Right renal pelvis (tissue), 4 donors: ENCODE measurements around the gene MMP11. TPM values are rescaled to one million over a fixed set of nuclear protein-coding genes. Genes with fewer than 3 reads are reported as not detected.

Experiments
- DNase-seq, 4 donors: peaks; one replicate each; pipeline ENCODE4 v3.0.0-alpha.2; 2013; ENCODE audit warnings: low read depth in 4 of 4, low spot score in 3 of 4, missing footprints in 1 of 4
- polyA plus RNA-seq, 4 donors: library from polyadenylated mRNA; unstranded; fragments of 120-200 nt; gene quantifications; one replicate each; pipeline ENCODE4 v1.2.1, GENCODE V29; 2013; ENCODE audit not compliant: insufficient read length in 4 of 4

MMP11 gene
- polyA plus RNA-seq, 4 donors, result 12.1 to 25.4 (median 19.8) TPM

DNA sequence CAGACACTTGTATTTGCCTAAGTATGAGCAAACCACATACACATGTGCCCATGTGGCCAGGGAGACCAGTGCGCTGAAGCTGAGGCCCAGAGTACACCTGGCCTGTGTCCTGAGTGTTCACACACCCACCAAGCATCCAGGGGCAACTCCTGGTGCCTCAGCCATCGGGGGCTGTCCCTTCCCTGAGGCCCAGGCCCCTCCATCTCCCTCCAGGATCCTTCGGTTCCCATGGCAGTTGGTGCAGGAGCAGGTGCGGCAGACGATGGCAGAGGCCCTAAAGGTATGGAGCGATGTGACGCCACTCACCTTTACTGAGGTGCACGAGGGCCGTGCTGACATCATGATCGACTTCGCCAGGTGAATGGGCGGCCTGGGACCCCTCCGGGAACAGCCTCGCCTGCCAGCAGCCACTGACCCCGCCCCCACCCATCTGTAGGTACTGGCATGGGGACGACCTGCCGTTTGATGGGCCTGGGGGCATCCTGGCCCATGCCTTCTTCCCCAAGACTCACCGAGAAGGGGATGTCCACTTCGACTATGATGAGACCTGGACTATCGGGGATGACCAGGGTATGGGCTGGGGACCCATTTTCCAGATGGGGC is 7.6 kb downstream of the MMP11 start:
- DNase-seq, result no peak

DNA sequence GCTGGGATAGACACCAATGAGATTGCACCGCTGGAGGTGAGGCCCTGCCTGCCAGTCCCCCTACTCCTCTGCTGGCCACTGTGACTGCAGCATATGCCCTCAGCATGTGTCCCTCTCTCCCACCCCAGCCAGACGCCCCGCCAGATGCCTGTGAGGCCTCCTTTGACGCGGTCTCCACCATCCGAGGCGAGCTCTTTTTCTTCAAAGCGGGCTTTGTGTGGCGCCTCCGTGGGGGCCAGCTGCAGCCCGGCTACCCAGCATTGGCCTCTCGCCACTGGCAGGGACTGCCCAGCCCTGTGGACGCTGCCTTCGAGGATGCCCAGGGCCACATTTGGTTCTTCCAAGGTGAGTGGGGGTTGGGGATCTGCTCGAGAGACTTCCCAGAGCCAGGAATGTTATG is 8.4 kb downstream of the MMP11 start:
- no peak for DNase-seq

DNA sequence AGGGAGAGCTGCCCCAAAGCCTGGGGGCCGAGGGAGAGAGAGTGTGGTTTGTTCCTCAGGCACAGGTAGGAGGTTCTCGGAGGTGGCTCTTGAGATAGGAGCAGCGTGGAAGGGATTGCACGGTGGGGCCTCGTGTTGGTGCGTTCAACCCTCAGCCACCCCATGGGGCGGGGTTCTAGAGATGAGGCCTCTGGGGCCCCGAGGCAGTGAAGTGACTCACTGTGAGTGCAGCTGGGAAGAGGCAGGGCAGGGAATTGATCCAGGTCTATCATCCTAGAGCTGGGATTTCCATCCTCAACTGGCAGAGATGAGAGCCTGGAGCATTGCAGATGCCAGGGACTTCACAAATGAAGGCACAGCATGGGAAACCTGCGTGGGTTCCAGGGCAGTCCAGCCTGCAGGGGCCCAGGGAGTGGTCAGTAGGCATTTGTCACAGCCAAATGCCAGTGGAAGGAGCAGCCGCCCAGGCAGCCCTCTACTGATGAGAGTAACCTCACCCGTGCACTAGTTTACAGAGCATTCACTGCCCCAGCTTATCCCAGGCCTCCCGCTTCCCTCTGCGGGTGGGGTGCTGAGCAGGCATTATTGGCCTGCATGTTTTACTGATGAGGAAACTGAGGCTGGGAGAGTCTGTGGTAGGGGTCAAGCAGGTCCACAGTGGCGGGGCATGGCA is 9.0 kb downstream of the MMP11 start:
- DNase-seq, result no peak

DNA sequence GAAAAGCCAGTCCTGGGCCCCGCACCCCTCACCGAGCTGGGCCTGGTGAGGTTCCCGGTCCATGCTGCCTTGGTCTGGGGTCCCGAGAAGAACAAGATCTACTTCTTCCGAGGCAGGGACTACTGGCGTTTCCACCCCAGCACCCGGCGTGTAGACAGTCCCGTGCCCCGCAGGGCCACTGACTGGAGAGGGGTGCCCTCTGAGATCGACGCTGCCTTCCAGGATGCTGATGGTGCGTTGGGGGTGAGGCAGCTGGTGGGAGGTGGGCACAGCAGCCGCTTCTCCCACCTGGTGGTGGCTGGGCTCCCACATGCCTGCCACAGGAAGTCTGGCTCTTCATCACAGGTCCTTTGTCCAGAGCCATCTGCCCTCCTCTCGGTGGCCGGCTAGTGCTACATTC is 9.6 kb downstream of the MMP11 start:
- no peak for DNase-seq

DNA sequence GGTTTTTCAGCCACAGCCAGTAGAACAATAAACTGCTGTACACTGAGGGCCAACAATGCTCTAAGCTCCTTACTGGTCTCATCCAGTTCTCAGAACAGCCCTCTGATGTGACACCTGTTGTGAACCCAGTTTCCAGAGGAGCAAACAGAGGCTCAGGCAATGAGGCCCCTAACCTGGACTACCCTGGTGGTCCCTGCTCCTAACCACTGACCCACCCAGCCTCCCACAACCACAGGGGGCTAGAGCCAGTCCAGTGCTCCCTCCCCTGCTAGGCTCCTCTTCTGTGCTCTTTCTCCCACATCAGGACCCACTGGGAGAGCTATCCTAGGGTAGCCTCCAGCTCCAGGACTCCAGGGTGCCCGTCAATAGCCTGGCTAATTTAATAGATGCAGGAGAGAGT is 10.1 kb downstream of the MMP11 start:
- DNase-seq, result no peak

DNA sequence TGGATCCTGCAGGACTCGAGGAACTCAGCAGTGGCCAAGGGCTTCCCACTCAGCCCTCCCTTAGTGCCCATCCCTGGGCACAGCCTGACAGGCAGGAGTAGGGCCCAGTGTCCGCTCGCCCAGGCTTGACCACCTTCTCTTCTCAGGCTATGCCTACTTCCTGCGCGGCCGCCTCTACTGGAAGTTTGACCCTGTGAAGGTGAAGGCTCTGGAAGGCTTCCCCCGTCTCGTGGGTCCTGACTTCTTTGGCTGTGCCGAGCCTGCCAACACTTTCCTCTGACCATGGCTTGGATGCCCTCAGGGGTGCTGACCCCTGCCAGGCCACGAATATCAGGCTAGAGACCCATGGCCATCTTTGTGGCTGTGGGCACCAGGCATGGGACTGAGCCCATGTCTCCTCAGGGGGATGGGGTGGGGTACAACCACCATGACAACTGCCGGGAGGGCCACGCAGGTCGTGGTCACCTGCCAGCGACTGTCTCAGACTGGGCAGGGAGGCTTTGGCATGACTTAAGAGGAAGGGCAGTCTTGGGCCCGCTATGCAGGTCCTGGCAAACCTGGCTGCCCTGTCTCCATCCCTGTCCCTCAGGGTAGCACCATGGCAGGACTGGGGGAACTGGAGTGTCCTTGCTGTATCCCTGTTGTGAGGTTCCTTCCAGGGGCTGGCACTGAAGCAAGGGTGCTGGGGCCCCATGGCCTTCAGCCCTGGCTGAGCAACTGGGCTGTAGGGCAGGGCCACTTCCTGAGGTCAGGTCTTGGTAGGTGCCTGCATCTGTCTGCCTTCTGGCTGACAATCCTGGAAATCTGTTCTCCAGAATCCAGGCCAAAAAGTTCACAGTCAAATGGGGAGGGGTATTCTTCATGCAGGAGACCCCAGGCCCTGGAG is 10.9 kb downstream of the MMP11 start:
- DNase-seq, result no peak

DNA sequence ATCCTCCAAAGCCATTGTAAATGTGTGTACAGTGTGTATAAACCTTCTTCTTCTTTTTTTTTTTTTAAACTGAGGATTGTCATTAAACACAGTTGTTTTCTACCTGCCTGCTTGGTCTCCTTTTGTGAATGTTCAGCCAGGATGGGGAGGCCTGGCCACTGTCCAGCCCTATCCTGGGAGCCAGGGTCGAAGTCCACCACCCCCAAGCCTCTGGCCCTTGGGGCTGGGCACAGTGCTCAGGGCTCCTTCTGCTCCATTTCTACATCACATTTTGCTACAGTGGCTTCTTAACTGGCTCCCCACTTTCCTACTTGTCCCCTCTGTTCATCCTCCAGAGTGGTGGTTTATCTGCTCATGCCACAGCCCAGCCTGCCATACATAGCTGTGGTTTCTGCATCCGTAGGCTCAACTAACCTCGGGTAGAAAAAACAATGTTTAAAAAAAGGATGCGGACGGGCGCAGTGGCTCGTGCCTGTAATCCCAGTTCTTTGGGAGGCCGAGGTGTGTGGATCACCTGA is 11.6 kb downstream of the MMP11 start:
- no peak for DNase-seq

DNA sequence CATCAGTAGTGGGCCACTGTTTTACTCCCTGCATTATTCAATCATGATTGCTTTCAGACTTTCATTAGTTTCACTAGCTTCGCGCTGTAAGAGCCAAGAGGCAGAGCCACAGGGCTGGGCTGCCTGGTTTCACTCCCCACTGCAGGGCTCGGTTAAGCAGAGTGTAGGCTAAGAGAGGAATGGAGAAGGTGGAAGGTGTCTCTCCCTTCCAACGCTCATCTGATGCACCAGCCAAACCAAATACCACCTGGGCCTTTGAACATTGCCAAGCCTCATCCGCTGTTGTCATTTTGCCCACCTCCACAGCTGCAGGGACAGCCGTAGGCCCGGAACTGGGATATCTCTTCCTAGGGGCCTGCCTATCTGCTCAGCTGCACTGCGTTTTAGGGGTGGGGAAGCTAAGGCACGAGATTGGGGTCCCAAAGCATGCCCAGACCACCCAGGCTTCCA is 13.6 kb downstream of the MMP11 start:
- DNase-seq, result no peak

DNA sequence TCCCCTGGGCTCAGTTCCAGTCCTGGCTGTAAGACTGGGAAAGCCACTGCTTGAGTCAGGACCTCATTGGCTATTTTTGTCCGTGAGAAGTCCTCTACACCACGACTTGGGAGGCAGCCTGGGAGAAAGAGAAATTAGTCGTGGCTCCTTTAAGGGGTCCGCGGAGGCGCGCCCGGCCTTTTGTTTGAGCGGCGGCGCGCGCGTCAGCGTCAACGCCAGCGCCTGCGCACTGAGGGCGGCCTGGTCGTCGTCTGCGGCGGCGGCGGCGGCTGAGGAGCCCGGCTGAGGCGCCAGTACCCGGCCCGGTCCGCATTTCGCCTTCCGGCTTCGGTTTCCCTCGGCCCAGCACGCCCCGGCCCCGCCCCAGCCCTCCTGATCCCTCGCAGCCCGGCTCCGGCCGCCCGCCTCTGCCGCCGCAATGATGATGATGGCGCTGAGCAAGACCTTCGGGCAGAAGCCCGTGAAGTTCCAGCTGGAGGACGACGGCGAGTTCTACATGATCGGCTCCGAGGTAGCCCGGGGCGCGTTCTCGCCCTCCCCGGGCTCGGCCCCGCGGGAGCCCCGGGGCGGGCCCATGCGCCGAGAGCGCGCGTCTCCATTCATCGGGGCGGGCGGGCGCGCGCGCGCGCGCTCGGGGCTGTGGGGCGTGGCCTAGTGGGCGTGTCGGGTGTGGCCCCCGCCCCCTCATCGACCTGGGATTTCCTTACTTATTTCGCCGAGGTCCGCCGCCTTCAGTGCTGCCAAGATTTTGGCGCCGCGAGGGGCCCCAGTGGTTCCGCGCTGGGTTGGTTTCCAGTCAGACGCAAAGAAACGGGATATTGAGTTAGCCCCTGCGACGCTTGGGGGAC is 14.3 kb downstream of the MMP11 start, which contains the start of gene SMARCB1:
TSS of gene SMARCB1 (plus strand) at position 215 of the 848 bp plus-strand sequence. CDS start at position 419, 204 bp downstream.
- peak; percentile 82 to 86 (median 86) for DNase-seq

DNA sequence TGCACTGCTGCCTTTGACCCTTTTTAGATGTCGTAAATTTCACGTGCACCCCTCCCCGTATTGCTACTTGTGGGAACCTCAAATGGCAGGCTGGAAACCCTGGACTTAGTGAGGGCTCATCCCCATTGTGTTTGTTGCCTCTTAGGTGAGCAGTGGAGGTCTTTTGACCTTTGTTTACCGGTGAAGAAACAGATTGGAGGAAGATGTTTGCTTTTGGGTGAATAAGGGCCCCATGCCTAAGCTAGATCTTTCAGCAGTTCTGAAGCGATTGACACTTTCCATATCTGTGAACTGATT is 14.9 kb downstream of the MMP11 start:
- DNase-seq, result no peak

DNA sequence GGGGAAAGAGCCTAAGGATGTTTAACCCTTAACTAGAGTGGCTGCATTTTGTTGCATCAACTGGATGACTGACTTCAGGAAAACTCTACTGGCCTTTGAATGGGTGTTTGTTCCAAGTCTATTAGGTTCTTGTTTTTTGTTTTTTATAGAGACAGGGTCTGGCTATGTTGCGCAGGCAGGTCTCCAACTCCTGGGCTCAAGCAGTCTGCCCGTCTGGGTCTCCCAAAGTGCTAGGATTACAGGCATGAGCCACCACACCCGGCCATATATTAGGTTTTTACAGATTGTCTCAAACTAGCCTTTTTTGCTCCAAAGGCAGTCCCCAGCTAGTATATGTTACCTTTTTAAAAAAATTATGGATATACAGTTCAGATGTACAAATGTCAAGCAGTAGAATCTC is 15.3 kb downstream of the MMP11 start:
- DNase-seq, result no peak

DNA sequence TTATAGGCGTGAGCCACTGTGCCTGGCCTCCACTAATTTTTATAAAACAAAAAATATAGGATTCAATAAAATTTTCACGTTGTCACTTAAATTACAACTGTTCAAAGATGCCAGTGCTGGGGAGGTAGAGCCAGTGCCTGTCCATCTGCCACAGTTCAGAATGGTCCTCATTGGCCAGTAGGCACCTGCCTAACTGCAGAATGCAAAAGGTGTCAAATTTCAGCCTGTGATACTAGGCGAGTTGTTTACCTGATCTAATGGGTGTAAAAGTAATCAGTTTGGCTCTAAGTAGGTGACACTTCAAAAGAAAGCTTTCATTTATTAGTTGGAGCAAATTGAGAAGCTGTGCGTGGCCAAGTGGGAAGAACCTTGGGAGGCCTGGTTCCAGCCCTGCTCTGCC is 16.5 kb downstream of the MMP11 start:
- no peak for DNase-seq

DNA sequence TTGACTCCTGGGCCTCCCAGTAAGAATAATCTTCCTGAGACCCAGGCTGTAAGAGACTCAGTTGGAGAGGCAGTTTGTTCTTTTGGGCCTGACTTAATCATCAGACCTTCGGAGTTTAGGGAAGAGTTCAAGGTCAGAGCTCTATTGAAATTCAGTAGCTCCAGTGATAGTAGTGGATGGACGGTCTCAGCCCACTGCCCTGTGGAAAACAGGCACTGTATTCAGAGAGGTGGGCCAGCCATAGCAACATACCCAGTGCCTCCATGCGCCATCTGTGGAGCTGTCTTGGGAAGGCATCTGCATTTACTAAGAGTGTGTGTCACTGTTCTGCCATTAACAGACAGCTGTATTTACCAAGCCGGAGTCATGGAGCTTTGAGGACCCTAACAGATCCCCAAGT is 17.0 kb downstream of the MMP11 start:
- no peak for DNase-seq

DNA sequence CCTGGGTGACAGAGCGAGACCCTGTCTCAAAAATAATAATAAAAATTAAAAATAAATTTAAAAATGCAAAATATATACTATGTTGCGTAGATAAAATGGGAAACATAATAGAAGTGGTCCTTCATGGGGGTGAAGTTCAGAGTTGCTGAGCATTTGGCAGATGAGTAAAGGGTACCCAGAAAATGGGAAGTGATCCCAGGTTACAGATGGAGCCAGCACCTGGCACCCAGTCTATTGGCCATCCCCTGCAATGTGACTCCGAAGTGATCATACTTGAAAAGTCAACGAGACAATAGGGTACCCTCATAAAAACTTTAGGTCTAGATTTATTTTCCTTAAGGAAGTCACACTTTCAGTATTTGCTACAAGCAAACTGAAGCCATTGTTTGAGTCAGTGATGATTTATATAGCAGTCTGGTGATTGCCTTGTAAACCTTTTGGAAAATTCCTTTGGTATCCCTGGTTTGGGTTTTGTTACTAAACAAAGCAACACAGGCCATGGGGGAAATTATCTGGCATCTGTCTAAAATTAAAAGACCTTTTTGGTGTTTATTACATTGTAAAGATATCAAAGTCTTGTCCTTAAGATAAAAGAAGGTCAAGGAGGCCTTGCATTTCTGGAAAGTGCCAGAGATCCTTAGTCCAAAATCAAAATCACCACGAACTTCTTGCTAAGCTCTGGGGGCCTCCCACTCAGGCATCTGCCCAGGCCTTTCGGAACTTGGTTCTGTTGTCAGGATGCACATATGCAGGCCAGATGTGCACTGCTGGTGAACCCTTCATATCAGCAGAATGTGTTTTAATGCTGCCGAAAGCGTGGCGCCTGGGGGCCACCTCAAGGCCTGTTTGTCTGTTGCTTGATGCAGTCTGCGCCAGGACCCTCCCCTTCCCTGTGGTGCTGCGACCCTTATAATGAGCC is 18.4 kb downstream of the MMP11 start:
- DNase-seq, result no peak

DNA sequence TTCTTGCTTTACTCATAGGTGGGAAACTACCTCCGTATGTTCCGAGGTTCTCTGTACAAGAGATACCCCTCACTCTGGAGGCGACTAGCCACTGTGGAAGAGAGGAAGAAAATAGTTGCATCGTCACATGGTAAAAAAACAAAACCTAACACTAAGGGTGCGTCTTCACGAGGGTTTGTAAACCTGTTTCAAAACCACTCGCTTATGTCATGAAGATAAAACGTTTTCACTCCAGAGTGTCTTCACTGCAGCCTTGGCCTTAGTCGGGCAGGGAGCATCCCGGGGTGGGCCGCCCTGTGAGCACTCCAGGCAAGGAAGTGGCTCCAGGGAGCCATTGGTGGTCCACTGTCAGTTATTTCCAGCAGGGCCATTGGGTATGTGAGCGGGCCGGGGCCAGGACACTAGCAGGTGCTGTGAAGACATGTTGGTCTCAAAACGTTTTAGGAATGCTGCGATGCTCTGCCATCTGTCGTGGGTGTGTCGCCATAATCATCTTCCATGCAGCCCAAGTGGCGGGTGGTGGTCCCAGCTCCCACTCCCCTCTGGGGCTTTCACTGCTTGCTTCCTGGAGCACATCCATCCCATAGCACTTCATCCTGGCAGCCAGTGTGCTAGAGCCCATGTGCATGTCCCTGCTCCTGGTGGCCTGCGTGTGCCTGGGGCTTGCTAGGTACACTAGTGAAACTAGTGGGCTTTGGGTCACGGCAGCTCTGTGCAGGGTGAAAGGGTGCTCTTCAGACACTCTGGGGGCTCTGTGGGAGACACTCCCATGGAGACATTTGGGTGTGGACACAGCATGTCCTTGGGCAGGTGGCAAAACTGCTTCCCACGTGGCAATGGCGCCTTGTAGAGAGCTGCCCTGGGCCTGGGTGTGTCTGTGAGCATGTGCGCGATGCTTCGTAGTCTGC is 19.3 kb downstream of the MMP11 start:
- no peak for DNase-seq

DNA sequence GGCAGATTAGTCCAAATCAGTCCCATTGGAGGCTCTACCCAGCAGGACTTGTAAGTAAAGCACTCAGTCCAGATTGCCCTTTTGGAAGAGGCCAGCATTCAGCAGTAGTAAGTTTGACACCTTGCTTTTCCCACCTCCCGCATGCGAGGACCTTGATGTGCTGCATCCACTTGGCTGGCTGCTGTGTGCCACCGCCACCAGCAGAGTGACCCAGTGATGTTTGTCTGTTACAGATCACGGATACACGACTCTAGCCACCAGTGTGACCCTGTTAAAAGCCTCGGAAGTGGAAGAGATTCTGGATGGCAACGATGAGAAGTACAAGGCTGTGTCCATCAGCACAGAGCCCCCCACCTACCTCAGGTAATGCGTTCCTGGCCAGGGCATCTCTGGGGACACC is 20.7 kb downstream of the MMP11 start:
- no peak for DNase-seq

DNA sequence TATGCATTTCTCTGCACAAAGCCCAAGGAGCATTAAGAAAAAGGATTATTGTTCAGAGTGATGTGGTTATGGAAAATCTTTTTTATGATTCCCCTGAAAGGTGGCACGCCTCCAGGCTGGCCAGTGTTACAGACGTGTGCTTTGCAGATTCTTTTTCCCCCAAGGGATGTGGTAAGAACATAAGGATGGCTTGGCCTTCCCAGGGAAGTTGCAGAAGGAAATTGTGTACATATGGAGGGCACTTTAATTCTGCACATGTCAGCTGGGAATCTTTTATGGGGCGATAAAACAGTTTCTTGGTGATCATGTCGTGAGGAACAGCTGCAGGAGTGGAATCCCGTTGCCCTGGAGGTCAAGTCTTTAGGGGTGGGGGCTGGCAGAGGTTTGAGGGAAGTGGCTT is 23.8 kb downstream of the MMP11 start:
- DNase-seq, result no peak
